ENCODE results near the gene HEMGN. TPM values are rescaled to one million over a fixed set of nuclear protein-coding genes. Genes with fewer than 3 reads are reported as not detected.

Gene HEMGN
- total and polyA plus RNA-seq, 2 experiments from 2014 or later = not detected

GRCh38 chr9:97918611-97919010 lies 19.4 kb downstream of the HEMGN start:
- peaks cover 5% of the 10 kb centered on the region for H3K4me1 ChIP-seq (ENCODE audit: insufficient read depth)
- H3K9me3 ChIP-seq (ENCODE audit: low read depth) = no peaks in the 10 kb centered on the region

GRCh38 chr9:97911970-97912369 lies 26.0 kb downstream of the HEMGN start:
- H3K27ac ChIP-seq = no peak overlapping the region
- no peaks in the 10 kb centered on the region for H3K27me3 ChIP-seq
- no peaks in the 10 kb centered on the region for H3K9me2 ChIP-seq (replicated peaks; ENCODE audit: insufficient read depth)
- no peak for DNase-seq (ENCODE audit: low spot score)
- no peaks in the 10 kb centered on the region for H4K20me1 ChIP-seq (ENCODE audit: insufficient read depth, poor library complexity, severe bottlenecking)
- no peaks in the 10 kb centered on the region for H3K9me3 ChIP-seq (ENCODE audit: low read depth)
- no peaks in the 10 kb centered on the region for H3K4me1 ChIP-seq (ENCODE audit: insufficient read depth)
- no peaks in the 10 kb centered on the region for H3K36me3 ChIP-seq (replicated peaks; ENCODE audit: insufficient read depth, low read depth)
- H3K4me2 ChIP-seq = no peak overlapping the region
- TF ChIP-seq EZH2 (IDR thresholded peaks at IDR 0.05; ENCODE audit: borderline replicate concordance) (no peak), EZH2phosphoT487 (IDR thresholded peaks at IDR 0.05; ENCODE audit: low read depth, severe bottlenecking, unreplicated experiment) (peak; percentile 92)
- 30% methylated on average over 1 of the region's 1 CpG for WGBS (ENCODE audit: low lambda C conversion rate, missing lambda C conversion rate)
- no peak overlapping the region for H2AFZ ChIP-seq
- H3K79me2 ChIP-seq = peaks cover 4% of the 10 kb centered on the region
- H3K4me3 ChIP-seq = no peak overlapping the region

More at GRCh38 chr9:97918611-97919010, 19.4 kb downstream of the HEMGN start:
- Histone ChIP-seq H2AFZ (no peak overlapping the region), H3K27me3 (no peaks in the 10 kb centered on the region), H3K27ac (no peak overlapping the region), H3K4me3 (no peak overlapping the region), H4K20me1 (ENCODE audit: insufficient read depth, poor library complexity, severe bottlenecking) (no peaks in the 10 kb centered on the region), H3K36me3 (replicated peaks; ENCODE audit: insufficient read depth, low read depth) (no peaks in the 10 kb centered on the region), H3K79me2 (peaks cover 23% of the 10 kb centered on the region), H3K9me2 (replicated peaks; ENCODE audit: insufficient read depth) (no peaks in the 10 kb centered on the region), H3K4me2 (no peak overlapping the region)
- no peak for DNase-seq (ENCODE audit: low spot score)
- no peak for TF ChIP-seq EZH2phosphoT487 (IDR thresholded peaks at IDR 0.05; ENCODE audit: low read depth, severe bottlenecking, unreplicated experiment)
- no peak for TF ChIP-seq EZH2 (IDR thresholded peaks at IDR 0.05; ENCODE audit: borderline replicate concordance)
- TF ChIP-seq CTCF (IDR thresholded peaks at IDR 0.05; ENCODE audit: poor library complexity) = no peak
- WGBS (ENCODE audit: low lambda C conversion rate, missing lambda C conversion rate) = 96% methylated on average over 4 of the region's 4 CpGs

- DNase-seq (ENCODE audit: low spot score) = no peak
- H3K27ac ChIP-seq = no peak overlapping the region
- H4K20me1 ChIP-seq (ENCODE audit: insufficient read depth, poor library complexity, severe bottlenecking) = no peaks in the 10 kb centered on the region
- H3K27me3 ChIP-seq = no peaks in the 10 kb centered on the region
- H3K79me2 ChIP-seq = no peaks in the 10 kb centered on the region
- no peaks in the 10 kb centered on the region for H3K4me1 ChIP-seq (ENCODE audit: insufficient read depth)
- H3K4me3 ChIP-seq = no peak overlapping the region
- H3K36me3 ChIP-seq (replicated peaks; ENCODE audit: insufficient read depth, low read depth) = no peaks in the 10 kb centered on the region
- H3K9me2 ChIP-seq (replicated peaks; ENCODE audit: insufficient read depth) = no peaks in the 10 kb centered on the region
- TF ChIP-seq CTCF (IDR thresholded peaks at IDR 0.05; ENCODE audit: poor library complexity) (no peak), EZH2phosphoT487 (IDR thresholded peaks at IDR 0.05; ENCODE audit: low read depth, severe bottlenecking, unreplicated experiment) (no peak), EZH2 (IDR thresholded peaks at IDR 0.05; ENCODE audit: borderline replicate concordance) (no peak)
- no peak overlapping the region for H2AFZ ChIP-seq
- WGBS (ENCODE audit: low lambda C conversion rate, missing lambda C conversion rate) = 93% methylated on average over 2 of the region's 2 CpGs
- H3K4me2 ChIP-seq = no peak overlapping the region
- H3K9me3 ChIP-seq (ENCODE audit: low read depth) = no peaks in the 10 kb centered on the region
Observed at GRCh38 chr9:97911528-97911927, 26.4 kb downstream of the HEMGN start.

GRCh38 chr9:97910357-97910756 lies 27.6 kb downstream of the HEMGN start:
- no peak overlapping the region for H3K4me2 ChIP-seq
- no peaks in the 10 kb centered on the region for H3K4me1 ChIP-seq (ENCODE audit: insufficient read depth)
- no peaks in the 10 kb centered on the region for H3K36me3 ChIP-seq (replicated peaks; ENCODE audit: insufficient read depth, low read depth)
- H3K9me2 ChIP-seq (replicated peaks; ENCODE audit: insufficient read depth) = no peaks in the 10 kb centered on the region
- H3K4me3 ChIP-seq = no peak overlapping the region
- no peak overlapping the region for H3K27ac ChIP-seq
- H4K20me1 ChIP-seq (ENCODE audit: insufficient read depth, poor library complexity, severe bottlenecking) = no peaks in the 10 kb centered on the region
- no peak overlapping the region for H2AFZ ChIP-seq
- H3K27me3 ChIP-seq = no peaks in the 10 kb centered on the region
- TF ChIP-seq CTCF (IDR thresholded peaks at IDR 0.05; ENCODE audit: poor library complexity) (no peak), EZH2 (IDR thresholded peaks at IDR 0.05; ENCODE audit: borderline replicate concordance) (no peak), EZH2phosphoT487 (IDR thresholded peaks at IDR 0.05; ENCODE audit: low read depth, severe bottlenecking, unreplicated experiment) (no peak)
- H3K79me2 ChIP-seq = peaks cover 7% of the 10 kb centered on the region
- no peaks in the 10 kb centered on the region for H3K9me3 ChIP-seq (ENCODE audit: low read depth)
- no peak for DNase-seq (ENCODE audit: low spot score)
- 88% methylated on average over 6 of the region's 6 CpGs for WGBS (ENCODE audit: low lambda C conversion rate, missing lambda C conversion rate)

Data from hepatocyte (in vitro differentiated cells).